SK-N-SH treated with all-trans-retinoic acid at 6 μM for 48 hours (cell line): Measurements from ENCODE around the gene GALNTL6.

Source experiments
- ARNTL ChIP-seq: fragments of 450-650 bp; formaldehyde crosslinking; IDR thresholded peaks from 2 replicates; pipeline ENCODE4 v1.5.0; 2020; ENCODE audit warnings: low read depth, mild to moderate bottlenecking, moderate library complexity, borderline replicate concordance
- CSDC2 ChIP-seq: fragments of 250-450 bp; sonication (Bioruptor Pico); IDR thresholded peaks from 2 replicates; pipeline ENCODE4 v1.5.0; 2020; ENCODE audit warnings: mild to moderate bottlenecking, moderate library complexity
- ESRRG ChIP-seq: fragments of 250-450 bp; sonication (Bioruptor Pico); IDR thresholded peaks from 2 replicates; pipeline ENCODE4 v1.6.1; 2021; ENCODE audit warnings: mild to moderate bottlenecking
- OSR1 ChIP-seq: fragments of 250-450 bp; sonication (Bioruptor Pico); IDR thresholded peaks from 2 replicates; pipeline ENCODE4 v1.8.0; 2022; ENCODE audit warnings: moderate library complexity, mild to moderate bottlenecking, inconsistent platforms
- PATZ1 ChIP-seq: fragments of 250-450 bp; sonication (Bioruptor Pico); IDR thresholded peaks from 2 replicates; pipeline ENCODE4 v1.8.0; 2020; ENCODE audit warnings: mild to moderate bottlenecking, moderate library complexity, borderline replicate concordance
- PPARA ChIP-seq: fragments of 250-450 bp; sonication (Bioruptor Pico); IDR thresholded peaks from 2 replicates; pipeline ENCODE4 v1.5.0; 2020; ENCODE audit warnings: mild to moderate bottlenecking, borderline replicate concordance
- TOX ChIP-seq: fragments of 250-450 bp; sonication (Bioruptor Pico); IDR thresholded peaks from 2 replicates; pipeline ENCODE4 v1.8.0; 2021; ENCODE audit warnings: mild to moderate bottlenecking, moderate library complexity, borderline replicate concordance
- ZNF565 ChIP-seq: fragments of 450-650 bp; formaldehyde crosslinking; conservative IDR thresholded peaks from 2 replicates; pipeline ENCODE4 v1.5.0; 2020; ENCODE audit warnings: low read depth, mild to moderate bottlenecking, moderate library complexity
- TF ChIP-seq, protein P1 (sequence below): fragments of 250-450 bp; sonication (Bioruptor Pico); IDR thresholded peaks from 2 replicates; pipeline ENCODE4 v1.5.1; 2021; ENCODE audit warnings: mild to moderate bottlenecking, moderate library complexity
- TF ChIP-seq, protein P2 (sequence below): fragments of 250-450 bp; sonication (Bioruptor Pico); IDR thresholded peaks from 2 replicates; pipeline ENCODE4 v1.5.1; 2020; ENCODE audit warnings: low read depth, mild to moderate bottlenecking, moderate library complexity

DNA sequence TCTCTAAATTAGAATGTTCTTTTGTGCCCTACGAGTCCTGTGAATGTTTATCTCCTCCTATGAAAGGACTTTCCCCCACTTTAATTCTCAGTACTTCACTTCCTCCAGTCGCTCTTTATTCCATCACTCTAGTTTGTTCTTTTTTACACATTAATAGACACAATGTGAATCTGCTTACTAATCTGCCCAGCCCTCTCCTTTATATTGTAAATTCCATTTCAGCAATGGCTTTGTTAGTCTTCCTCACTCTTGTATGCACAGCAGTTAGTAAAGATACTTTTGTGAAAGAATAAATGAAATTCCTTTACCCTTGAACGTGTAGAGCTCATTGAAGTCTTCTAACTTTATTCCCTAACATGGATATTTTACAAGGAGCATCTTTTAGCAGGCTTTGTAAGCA, 255.3 kb downstream of the GALNTL6 start:
- no peak for TF ChIP-seq ESRRG (CRISPR knock-in tag)
- no peak for TF ChIP-seq OSR1 (CRISPR knock-in tag)
- TF ChIP-seq, protein P1, sequence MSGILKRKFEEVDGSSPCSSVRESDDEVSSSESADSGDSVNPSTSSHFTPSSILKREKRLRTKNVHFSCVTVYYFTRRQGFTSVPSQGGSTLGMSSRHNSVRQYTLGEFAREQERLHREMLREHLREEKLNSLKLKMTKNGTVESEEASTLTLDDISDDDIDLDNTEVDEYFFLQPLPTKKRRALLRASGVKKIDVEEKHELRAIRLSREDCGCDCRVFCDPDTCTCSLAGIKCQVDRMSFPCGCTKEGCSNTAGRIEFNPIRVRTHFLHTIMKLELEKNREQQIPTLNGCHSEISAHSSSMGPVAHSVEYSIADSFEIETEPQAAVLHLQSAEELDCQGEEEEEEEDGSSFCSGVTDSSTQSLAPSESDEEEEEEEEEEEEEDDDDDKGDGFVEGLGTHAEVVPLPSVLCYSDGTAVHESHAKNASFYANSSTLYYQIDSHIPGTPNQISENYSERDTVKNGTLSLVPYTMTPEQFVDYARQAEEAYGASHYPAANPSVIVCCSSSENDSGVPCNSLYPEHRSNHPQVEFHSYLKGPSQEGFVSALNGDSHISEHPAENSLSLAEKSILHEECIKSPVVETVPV (CRISPR knock-in tag) = no peak
- TF ChIP-seq ARNTL = no peak
- no peak for TF ChIP-seq CSDC2 (CRISPR knock-in tag)
- TF ChIP-seq TOX (CRISPR knock-in tag) = no peak
- no peak for TF ChIP-seq ZNF565 (CRISPR knock-in tag)
- TF ChIP-seq, protein P2, sequence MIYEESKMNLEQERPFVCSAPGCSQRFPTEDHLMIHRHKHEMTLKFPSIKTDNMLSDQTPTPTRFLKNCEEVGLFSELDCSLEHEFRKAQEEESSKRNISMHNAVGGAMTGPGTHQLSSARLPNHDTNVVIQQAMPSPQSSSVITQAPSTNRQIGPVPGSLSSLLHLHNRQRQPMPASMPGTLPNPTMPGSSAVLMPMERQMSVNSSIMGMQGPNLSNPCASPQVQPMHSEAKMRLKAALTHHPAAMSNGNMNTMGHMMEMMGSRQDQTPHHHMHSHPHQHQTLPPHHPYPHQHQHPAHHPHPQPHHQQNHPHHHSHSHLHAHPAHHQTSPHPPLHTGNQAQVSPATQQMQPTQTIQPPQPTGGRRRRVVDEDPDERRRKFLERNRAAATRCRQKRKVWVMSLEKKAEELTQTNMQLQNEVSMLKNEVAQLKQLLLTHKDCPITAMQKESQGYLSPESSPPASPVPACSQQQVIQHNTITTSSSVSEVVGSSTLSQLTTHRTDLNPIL (CRISPR knock-in tag) = no peak
- TF ChIP-seq PPARA (CRISPR knock-in tag) = no peak
- no peak for TF ChIP-seq PATZ1 (CRISPR knock-in tag)
